Smooth muscle cell (in vitro differentiated cells): ENCODE data around the gene ATP5PD. TPM values are rescaled to one million over a fixed set of nuclear protein-coding genes. Genes with fewer than 3 reads are reported as not detected.

Experiments
- DNase-seq: peaks from one replicate; lab custom pipeline; 2025; ENCODE audit not compliant: unreplicated experiment; lab: John Stamatoyannopoulos, UW
- H2AFZ ChIP-seq: fragments of 200-600 bp; sonication (generic); 2 replicates; pipeline ENCODE4 v1.6.0; 2016; ENCODE audit warnings: antibody characterized with exemption, low read depth, mild to moderate bottlenecking
- H3F3A ChIP-seq: fragments of 200-600 bp; sonication (generic); 2 replicates; pipeline ENCODE4 v1.6.0; 2017; ENCODE audit warnings: antibody characterized with exemption, low read depth
- H3K27ac ChIP-seq: fragments of 200-600 bp; sonication (generic); 2 replicates; pipeline ENCODE4 v1.5.1; 2016; ENCODE audit warnings: low read depth, mild to moderate bottlenecking
- H3K27me3 ChIP-seq: fragments of 200-600 bp; sonication (generic); 2 replicates; pipeline ENCODE4 v1.6.1; 2016; ENCODE audit warnings: low read depth, mild to moderate bottlenecking
- H3K36me3 ChIP-seq: fragments of 200-600 bp; sonication (generic); 2 replicates; pipeline ENCODE4 v1.5.1; 2016; ENCODE audit warnings: low read depth
- H3K4me1 ChIP-seq: fragments of 200-600 bp; sonication (generic); 2 replicates; pipeline ENCODE4 v1.5.1; 2016; ENCODE audit warnings: low read depth
- H3K4me2 ChIP-seq: fragments of 200-600 bp; sonication (generic); 2 replicates; pipeline ENCODE4 v1.6.0; 2016; ENCODE audit warnings: mild to moderate bottlenecking
- H3K4me3 ChIP-seq: fragments of 200-600 bp; sonication (generic); 2 replicates; pipeline ENCODE4 v1.5.1; 2016; ENCODE audit warnings: mild to moderate bottlenecking
- H3K79me2 ChIP-seq: fragments of 200-600 bp; sonication (generic); 2 replicates; pipeline ENCODE4 v1.6.0; 2016; ENCODE audit warnings: low read depth, mild to moderate bottlenecking
- H3K9ac ChIP-seq: fragments of 200-600 bp; sonication (generic); 2 replicates; pipeline ENCODE4 v1.6.0; 2016; ENCODE audit warnings: low read depth
- H3K9me3 ChIP-seq: fragments of 200-600 bp; sonication (generic); replicated peaks from 2 replicates; pipeline ENCODE4 v1.5.1; 2016; ENCODE audit warnings: low read depth
- H4K20me1 ChIP-seq: fragments of 200-600 bp; sonication (generic); 2 replicates; pipeline ENCODE4 v1.6.0; 2016; ENCODE audit warnings: low read depth
- WGBS: methylation state at CpG from one replicate; pipeline ENCODE4 v1.1.7; 2016; ENCODE audit warnings: low lambda C conversion rate; 5-methylcytosine and 5-hydroxymethylcytosine counted together
- polyA plus RNA-seq: library from polyadenylated mRNA; unstranded; fragments of >200 nt; fragmentation: Nextera tagmentation; extraction: Ambion mirVana; gene quantifications from 2 replicates; pipeline ENCODE4 v1.2.1, GENCODE V29; 2016
- total RNA-seq: library from RNA; depleted of rRNA; stranded (reverse); fragments of >200 nt; gene quantifications from 2 replicates; pipeline ENCODE4 v1.2.3, GENCODE V29; 2014
- TF ChIP-seq, protein P1 (sequence below): fragments of 200-600 bp; sonication (generic); IDR thresholded peaks from 2 replicates; pipeline ENCODE4 v1.5.1; 2017; ENCODE audit warnings: borderline replicate concordance, mild to moderate bottlenecking, antibody characterized with exemption; ENCODE audit not compliant: insufficient read depth, poor library complexity, severe bottlenecking

The ATP5PD gene
- total and polyA plus RNA-seq, 2 experiments from 2014 or later, result 309 to 318 TPM

- Histone ChIP-seq H3K4me3 (no peak overlapping the region), H3K27ac (no peak overlapping the region), H3K4me1 (no peaks in the 10 kb centered on the region), H3K27me3 (no peaks in the 10 kb centered on the region), H3F3A (peaks cover 5% of the 10 kb centered on the region), H3K79me2 (no peaks in the 10 kb centered on the region), H3K9ac (no peak overlapping the region), H3K36me3 (peaks cover 3% of the 10 kb centered on the region), H3K9me3 (no peaks in the 10 kb centered on the region), H3K4me2 (no peak overlapping the region), H4K20me1 (no peaks in the 10 kb centered on the region), H2AFZ (no peak overlapping the region)
- DNase-seq, result no peak
- TF ChIP-seq, protein P1, sequence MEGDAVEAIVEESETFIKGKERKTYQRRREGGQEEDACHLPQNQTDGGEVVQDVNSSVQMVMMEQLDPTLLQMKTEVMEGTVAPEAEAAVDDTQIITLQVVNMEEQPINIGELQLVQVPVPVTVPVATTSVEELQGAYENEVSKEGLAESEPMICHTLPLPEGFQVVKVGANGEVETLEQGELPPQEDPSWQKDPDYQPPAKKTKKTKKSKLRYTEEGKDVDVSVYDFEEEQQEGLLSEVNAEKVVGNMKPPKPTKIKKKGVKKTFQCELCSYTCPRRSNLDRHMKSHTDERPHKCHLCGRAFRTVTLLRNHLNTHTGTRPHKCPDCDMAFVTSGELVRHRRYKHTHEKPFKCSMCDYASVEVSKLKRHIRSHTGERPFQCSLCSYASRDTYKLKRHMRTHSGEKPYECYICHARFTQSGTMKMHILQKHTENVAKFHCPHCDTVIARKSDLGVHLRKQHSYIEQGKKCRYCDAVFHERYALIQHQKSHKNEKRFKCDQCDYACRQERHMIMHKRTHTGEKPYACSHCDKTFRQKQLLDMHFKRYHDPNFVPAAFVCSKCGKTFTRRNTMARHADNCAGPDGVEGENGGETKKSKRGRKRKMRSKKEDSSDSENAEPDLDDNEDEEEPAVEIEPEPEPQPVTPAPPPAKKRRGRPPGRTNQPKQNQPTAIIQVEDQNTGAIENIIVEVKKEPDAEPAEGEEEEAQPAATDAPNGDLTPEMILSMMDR, result no peak
- WGBS, result 95% methylated on average over 10 of the region's 10 CpGs
Observed at GRCh38 chr17:75024686-75025397, 21.9 kb downstream of the ATP5PD start.

DNA sequence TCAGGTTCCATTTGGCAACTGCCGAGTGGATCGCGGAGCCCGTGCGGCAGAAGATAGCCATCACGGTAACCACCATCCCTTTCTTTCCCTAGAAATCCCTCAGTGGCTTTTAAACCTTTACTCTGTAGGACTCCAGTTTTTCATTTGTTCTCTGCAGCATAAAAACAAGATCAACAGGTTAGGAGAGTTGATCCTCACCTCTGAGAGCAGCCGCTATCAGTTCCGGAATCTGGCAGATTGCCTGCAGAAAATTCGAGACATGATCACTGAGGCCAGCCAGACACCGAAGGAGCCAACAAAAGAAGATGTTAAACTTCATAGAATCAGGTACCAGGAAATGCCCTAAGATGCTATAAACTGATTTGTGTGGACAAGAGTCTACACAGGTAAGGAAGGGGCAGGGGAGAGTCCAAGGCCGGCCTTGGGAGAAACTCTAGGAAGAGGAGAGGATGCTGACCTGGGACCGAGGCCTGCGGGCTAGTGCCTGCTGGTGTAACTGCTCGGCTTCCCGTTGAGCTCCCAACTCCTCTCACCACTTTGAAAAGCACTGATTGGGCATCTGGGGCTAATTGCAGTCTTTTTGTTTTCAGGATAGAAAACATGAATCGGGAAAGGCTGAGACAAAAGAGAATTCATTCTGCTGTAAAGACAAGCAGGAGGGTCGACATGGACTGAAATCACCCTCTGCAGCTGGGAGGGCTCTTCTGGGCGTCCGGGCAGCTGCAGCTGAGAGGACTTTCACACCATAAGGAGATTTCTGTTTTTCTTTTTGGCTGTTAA, 26.2 kb downstream of the ATP5PD start:
- TF ChIP-seq, protein P1, result no peak
- 81% methylated on average over 19 of the region's 19 CpGs for WGBS
- Histone ChIP-seq H3K36me3 (peaks cover 3% of the 10 kb centered on the region), H3K9me3 (no peaks in the 10 kb centered on the region), H2AFZ (no peak overlapping the region), H3K4me1 (no peaks in the 10 kb centered on the region), H3K27ac (no peak overlapping the region), H3F3A (no peaks in the 10 kb centered on the region), H3K79me2 (no peaks in the 10 kb centered on the region), H4K20me1 (no peaks in the 10 kb centered on the region), H3K4me3 (no peak overlapping the region), H3K27me3 (no peaks in the 10 kb centered on the region), H3K4me2 (no peak overlapping the region), H3K9ac (no peak overlapping the region)
- DNase-seq, result no peak

DNA sequence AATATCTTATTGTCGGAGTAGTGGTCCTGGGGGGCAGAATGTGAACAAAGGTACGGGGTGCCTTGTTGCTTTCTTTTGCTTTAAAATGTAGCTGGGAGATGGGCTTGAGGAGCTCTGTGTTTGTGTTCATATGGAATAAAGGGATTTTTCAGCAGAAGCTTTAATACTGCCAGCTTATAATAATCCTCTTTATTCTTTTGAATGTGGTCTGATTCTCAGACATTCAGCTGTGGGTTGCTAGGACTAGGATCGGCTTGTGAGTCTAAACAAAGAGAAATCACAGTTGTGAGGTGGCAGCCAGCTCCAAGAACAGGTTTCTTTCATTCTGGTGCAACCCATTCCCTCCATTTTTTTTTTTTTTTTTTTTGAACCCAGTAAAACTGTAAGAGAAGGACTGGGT, 27.1 kb downstream of the ATP5PD start:
- Histone ChIP-seq H2AFZ (no peak overlapping the region), H3K4me2 (no peak overlapping the region), H3K4me1 (no peaks in the 10 kb centered on the region), H3K4me3 (no peak overlapping the region), H3K27me3 (no peaks in the 10 kb centered on the region), H3F3A (no peaks in the 10 kb centered on the region), H3K36me3 (peaks cover 3% of the 10 kb centered on the region), H3K9ac (no peak overlapping the region), H3K9me3 (no peaks in the 10 kb centered on the region), H3K79me2 (peaks cover 2% of the 10 kb centered on the region), H3K27ac (no peak overlapping the region), H4K20me1 (no peaks in the 10 kb centered on the region)
- 90% methylated on average over 3 of the region's 3 CpGs for WGBS
- TF ChIP-seq, protein P1, result no peak
- DNase-seq, result no peak
